Stimulated activated CD4-positive, alpha-beta T cell treated with anti-CD3 and anti-CD28 coated beads, Interleukin-15, amount 100 ng/mL, for 48 hours (primary cell): ENCODE results near the gene ASB1.

ENCODE experiments used
- DNase-seq, 2 donors: peaks; one replicate each; pipeline ENCODE4 v3.0.0-alpha.2; 2020; ENCODE audit warnings: low read depth in 2 of 2

Gene ASB1

DNA sequence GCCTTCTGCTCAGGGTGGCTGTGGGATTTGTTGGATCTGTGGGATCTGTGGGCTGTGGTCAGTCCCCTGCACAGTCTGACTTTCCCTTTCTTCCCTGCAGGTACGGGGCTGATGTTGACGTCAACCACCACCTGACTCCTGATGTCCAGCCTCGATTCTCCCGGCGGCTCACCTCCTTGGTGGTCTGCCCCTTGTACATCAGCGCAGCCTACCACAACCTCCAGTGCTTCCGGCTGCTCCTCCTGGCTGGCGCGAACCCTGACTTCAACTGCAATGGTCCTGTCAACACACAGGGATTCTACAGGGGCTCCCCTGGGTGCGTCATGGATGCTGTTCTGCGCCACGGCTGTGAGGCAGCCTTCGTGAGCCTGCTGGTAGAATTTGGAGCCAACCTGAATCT is 17.5 kb downstream of the ASB1 start:
- no peak for DNase-seq

- DNase-seq = no peak
These were observed 18.9 kb downstream of the ASB1 start for GRCh38 chr2:238445409-238446190.

DNA sequence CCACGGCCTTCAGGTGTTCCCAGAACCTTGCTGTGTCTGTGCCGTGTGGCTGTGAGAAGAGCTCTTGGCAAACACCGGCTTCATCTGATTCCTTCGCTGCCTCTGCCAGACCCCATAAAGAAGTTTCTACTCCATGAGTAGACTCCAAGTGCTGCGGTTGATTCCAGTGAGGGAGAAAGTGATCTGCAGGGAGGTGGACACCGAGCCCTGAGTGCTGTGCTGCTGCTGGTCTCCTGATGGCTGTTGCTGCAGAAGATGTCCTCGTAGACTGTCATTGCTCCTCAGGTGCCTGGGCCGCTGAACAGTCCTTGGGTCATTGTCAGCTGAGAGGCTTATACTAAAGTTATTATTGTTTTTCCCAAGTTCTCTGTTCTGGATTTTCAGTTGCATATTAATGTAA is 19.6 kb downstream of the ASB1 start:
- no peak for DNase-seq

DNA sequence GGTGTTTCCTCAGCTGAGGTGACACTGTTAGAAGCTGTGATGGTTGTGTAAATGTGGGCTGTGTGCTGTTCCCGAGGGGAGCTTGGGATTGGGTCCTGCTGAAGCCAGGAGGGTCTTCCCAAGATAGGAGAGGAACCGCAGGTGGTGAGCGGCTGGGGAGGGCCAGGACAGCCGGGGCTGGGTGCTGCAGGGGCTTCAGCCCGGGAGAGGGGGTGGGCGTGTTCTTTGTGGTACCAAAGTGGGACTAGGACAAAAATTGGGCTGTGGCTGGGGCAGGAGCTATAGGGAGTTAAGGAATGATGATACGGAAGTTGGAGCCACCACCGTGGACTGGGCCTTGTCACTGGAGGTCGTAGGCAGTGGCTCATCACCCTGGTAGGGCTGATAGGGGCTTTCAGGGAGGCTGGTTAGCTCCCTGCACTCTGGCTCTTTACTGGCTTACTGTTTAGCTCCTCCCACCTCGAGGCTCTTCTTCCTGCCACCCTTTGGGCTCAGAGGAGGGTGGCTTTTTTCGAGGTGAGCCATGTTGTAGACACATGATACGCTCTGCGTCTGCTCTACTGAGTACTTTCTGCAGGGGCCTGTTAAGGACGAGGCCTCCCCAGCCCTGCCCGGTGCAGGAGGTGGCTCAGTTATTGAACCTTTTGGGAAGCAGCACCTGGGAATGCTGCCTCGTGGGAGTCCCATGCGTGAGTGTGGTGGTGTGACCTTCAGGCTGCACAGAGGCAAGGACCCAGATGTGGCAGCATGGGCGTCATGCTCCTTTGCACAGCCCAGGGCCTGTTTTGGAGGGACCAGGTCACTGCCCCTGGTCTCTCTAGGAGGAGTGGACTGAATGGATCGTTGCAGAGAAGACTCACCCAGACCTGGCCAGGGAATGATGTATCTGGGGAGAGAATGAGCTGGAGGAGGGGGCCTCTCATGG is 21.6 kb downstream of the ASB1 start:
- no peak for DNase-seq

DNA sequence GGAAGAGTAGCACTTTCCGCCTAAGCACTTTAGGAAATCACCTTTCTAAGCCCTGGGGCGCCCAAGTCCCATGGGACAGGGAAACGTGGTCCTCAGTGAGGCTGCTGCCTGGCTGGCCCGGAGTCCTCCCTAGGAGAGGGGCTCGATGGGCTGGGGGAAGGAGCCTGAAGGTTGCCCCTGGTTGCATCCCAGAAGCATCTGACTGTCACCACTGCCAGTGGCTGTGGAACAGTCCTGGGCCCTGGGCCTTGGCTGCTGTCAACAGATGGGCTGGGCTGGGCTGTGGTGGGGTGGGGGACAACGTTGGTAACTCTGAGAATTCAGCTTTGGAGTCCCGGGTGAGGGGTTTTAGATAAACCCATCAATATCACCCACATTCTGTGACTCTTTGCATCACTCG is 22.5 kb downstream of the ASB1 start:
- DNase-seq = no peak

- DNase-seq = no peak
These were observed 23.2 kb downstream of the ASB1 start for GRCh38 chr2:238449909-238450417.

- DNase-seq = no peak
These were observed 23.7 kb downstream of the ASB1 start for GRCh38 chr2:238450440-238450861.

GRCh38 chr2:238453842-238454241 is 27.1 kb downstream of the ASB1 start:
- no peak for DNase-seq

- DNase-seq = no peak
These were observed 29.7 kb downstream of the ASB1 start for GRCh38 chr2:238456449-238456848.

DNA sequence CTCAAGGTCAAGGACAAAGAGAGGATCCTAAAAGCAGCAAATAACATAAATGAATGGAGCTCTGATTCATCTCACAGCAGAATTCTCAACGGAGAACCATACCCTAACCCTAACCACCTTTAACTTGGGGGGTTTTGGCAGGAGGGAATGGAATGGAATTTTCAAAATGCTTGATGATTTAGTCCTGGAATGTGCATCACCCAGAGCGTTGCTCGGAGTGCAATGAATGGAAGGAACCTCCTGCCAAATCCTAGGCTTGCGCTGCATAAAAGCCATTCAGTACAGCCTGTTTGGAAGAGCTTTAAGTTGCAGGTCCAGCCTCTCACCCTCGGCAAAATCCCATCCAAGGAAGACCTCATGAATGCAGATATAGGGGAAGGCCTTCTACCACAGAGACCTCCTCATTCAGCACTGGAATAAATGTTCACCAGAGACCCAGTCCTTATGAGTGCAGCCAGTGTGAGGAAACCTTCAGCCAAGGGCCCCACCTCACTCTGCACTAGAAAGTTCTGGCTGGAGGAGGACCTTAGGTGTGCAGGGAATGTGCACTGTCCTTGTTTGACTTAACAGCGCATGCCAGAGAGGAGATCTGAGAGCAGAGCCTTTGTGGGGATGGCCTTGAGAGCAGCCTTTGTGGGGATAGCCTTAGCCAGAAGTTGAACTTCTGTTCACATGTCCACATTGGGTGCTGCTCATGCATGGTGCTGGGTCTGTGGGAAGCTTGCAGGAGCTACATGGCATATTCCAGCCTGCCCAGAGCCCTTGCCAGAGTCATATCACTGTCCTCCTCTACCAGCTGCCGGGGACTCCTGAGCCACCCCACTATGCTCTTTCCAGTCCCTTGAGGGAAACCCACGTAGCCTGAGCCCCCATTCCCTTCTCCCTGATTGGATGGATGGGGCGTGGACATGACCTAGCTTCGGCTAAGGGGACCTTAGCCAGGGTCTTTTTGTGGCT is 30.5 kb downstream of the ASB1 start:
- DNase-seq = no peak

DNA sequence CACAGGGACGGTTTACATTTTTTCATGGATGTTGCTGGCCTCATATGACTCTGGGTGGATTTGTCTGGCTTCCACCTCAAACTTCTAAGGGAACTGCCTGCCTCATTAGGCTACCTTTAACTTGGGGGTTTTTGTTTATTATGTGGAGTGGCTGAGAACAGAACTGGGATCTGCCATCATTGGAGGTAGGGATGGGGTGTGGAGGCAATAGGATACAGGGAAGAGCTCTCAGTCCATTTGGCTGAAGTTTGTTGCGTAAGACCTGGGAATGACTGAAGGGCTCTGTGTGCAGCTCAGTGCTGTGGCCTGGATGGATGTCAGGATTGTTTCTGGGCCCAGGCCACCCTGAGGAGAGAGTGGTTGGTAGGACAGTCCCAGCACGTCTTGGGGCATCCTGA is 31.2 kb downstream of the ASB1 start:
- no peak for DNase-seq

DNA sequence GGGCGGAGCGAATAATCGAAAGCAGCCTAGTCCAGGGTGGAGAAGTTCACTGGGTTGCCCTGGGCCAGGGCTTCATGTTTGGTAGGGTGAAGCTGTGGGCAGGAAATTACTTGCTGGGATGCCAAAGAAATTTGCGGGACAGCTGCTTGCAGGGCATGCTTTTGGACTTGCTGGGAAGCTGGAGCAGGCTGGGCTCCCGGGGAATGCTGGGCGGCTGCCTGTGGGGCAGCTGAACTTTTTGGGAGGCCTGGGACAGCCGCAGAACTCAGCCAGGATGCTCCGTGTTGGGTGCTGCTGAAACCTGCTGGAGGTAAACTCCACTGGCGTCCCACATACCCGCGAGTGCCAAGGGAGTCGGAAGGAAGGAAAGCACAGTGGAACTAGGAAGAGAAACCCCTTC is 31.9 kb downstream of the ASB1 start:
- no peak for DNase-seq

DNA sequence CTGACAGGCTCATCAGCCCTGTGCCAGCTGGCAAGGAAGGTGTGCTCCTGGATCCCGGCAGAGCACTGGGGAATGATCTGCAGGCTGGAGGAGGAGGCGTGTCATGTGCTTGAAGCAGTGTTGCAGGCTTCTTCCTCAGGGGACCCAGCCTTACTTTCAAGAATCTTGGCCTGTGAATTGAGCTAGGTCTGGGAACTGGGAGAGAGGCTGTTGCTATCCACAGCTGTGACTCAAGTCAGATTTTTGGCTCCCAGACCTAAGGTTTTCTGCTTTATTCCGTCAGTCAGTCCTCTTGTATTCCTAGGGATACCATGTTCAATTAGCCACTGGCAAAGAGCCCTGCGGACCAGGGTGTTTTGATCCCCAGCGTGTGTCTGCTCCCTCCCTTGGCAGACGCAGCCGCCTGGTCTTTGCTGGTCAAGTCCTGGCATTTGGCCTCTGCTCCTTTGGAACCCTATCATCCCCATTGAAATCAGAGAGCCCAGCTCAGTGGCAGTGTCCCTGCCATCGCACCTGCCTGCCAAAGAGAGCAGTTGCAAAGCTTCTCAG is 32.4 kb downstream of the ASB1 start:
- no peak for DNase-seq

GRCh38 chr2:238461051-238461450 is 34.3 kb downstream of the ASB1 start:
- no peak for DNase-seq

DNA sequence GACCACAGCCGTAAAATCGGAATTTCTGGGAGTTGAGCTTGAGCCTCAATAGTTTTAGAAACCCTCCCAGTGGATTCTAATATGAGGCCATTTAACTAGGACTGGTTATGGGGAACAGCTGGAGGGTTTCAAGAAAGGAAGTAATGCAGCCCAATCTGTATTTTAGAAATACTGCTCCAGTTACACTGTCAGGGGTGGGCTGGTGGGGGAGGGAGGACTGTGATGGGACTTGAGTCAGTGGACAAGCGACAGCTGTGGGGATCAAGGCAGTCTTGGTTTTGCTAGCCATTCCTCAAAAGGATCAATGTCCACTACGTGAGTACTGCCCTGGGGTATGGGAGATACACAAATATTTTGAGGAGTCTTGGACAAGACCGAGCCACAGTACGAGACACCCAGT is 34.8 kb downstream of the ASB1 start:
- no peak for DNase-seq

GRCh38 chr2:238461916-238462315 is 35.2 kb downstream of the ASB1 start:
- no peak for DNase-seq

DNA sequence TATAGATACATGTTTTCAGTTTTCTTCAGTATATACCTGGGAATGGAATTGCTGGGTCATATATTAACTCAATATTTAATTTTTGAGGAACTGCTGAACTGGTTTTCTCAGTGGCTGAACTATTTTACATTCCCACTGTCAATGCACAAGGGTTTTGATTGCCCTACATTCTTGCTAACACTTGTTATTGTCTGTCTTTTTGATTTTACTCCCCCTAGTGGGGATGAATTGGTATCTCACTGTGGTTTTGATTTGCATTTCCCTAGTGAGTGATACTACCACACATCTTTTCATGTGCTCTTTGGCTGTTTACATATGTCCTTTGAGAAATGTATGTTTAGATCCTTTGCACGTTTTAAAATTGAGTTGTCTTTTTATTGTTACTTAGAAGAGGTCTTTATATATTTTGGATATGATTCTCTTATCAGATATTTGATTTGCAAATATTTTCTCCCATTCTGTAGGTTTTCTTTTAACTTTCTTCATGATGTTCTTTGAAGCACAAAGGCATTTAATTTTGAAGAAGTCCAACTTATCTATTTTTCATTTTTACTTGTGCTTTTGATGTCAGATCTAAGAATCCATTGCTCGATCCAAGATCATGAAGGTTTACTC is 36.2 kb downstream of the ASB1 start:
- DNase-seq = no peak

DNA sequence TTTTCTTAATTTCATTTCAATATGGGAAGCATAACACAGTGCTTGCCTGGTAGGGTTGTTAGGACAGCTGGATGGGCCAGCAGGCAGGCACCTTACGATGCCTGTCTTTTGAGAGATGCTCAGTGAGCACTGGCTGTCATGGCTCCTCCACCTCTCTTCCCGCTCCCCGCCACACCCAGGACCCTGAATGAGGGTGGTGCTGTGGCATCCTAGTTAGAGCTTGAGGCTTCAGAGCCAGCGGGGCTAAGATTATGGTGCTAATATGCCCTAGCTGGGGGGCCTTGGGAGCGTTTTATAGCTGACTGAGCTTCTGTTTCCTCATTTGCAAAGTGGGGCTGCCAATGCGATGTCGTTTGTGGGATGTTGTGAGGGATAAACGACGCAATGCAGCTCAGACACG is 37.7 kb downstream of the ASB1 start:
- no peak for DNase-seq

- DNase-seq = no peak
These were observed 38.9 kb downstream of the ASB1 start for GRCh38 chr2:238465487-238466242.

GRCh38 chr2:238466243-238466756 is 39.6 kb downstream of the ASB1 start:
- DNase-seq = no peak
